IMR-90 (cell line): ENCODE measurements around the gene CNPY1.

ENCODE experiments used
- BHLHE40 ChIP-seq: fragments of 150-350 bp; IDR thresholded peaks from 2 replicates; pipeline ENCODE4 v1.6.1; 2016; ENCODE audit warnings: mild to moderate bottlenecking, low read depth, low read length
- CHD1 ChIP-seq: IDR thresholded peaks from 2 replicates; pipeline ENCODE4 v1.6.1; 2012; ENCODE audit warnings: low read depth, low read length, improper control_type of control experiment
- CTCF ChIP-seq: conservative IDR thresholded peaks from 2 replicates; pipeline ENCODE4 v1.5.1; 2012; ENCODE audit warnings: mild to moderate bottlenecking, low read depth, low read length, improper control_type of control experiment
- MAFK ChIP-seq: IDR thresholded peaks from 2 replicates; pipeline ENCODE4 v1.6.1; 2012; ENCODE audit warnings: low read depth, low read length, improper control_type of control experiment
- MAZ ChIP-seq: IDR thresholded peaks from 2 replicates; pipeline ENCODE4 v1.6.1; 2012; ENCODE audit warnings: low read depth, mild to moderate bottlenecking, low read length, improper control_type of control experiment, moderate library complexity, borderline replicate concordance
- NFE2L2 ChIP-seq: fragments of 150-350 bp; IDR thresholded peaks from 2 replicates; pipeline ENCODE4 v1.6.1; 2016; ENCODE audit warnings: low read depth, mild to moderate bottlenecking, low read length
- POLR2A ChIP-seq: IDR thresholded peaks from 2 replicates; pipeline ENCODE4 v1.6.1; 2012; ENCODE audit warnings: mild to moderate bottlenecking, low read depth, low read length
- RFX5 ChIP-seq: IDR thresholded peaks from 2 replicates; pipeline ENCODE4 v1.8.0; 2012; ENCODE audit warnings: low read depth, mild to moderate bottlenecking, low read length, moderate library complexity
- USF2 ChIP-seq: fragments of 150-350 bp; IDR thresholded peaks from 2 replicates; pipeline ENCODE4 v1.6.1; 2017; ENCODE audit warnings: mild to moderate bottlenecking, antibody characterized with exemption, low read length, low read depth

- TF ChIP-seq CTCF (no peak), BHLHE40 (no peak), USF2 (no peak), RFX5 (no peak), POLR2A (no peak), MAZ (no peak), CHD1 (no peak), NFE2L2 (no peak), MAFK (no peak)
These were observed 32.6 kb downstream of the CNPY1 start for GRCh38 chr7:155513543-155514285.
